ENCODE results near the gene PCMTD2. TPM values are rescaled to one million over a fixed set of nuclear protein-coding genes. Genes with fewer than 3 reads are reported as not detected.

Gene PCMTD2
- total and polyA plus RNA-seq, 10 of the 15 experiments (the other 5 are each of a cell fraction or from before 2014, with no cell fraction given), result 6.8 to 36.8 (median 16.5) TPM

DNA sequence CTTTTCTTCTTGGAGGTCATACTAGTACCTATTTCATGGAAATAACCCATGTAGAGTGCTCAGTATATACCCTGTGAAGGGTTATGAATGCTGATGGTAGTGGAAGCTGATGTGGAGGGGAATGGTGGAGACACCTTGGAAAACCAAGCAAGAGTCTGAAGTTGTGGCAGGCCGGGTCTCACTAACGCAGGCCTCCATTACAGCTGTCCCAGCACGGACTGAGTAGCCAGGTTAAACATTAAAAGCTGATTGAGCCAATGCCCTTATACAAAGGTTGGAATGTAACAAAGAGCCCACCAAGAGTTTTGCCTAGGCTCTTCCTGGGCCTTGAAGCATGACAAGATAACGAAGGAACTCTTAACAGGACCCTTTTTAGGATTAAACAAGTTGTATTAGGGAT is 2.1 kb upstream of the PCMTD2 start:
- H3K36me3 ChIP-seq (ENCODE audit: control insufficient read depth in 2 of 2, insufficient read depth in 2 of 2, low read length in 1 of 2), result no peaks in the 10 kb centered on the region
- in situ Hi-C loops (cut with MboI), result no loop called here
- RAD21 ChIA-PET (ENCODE audit: unreplicated experiment), result no interaction called here
- WGBS (ENCODE audit: insufficient coverage, insufficient replicate concordance, low lambda C conversion rate, missing lambda C conversion rate), result 100% methylated on average over 4 of the region's 4 CpGs
- H4K20me1 ChIP-seq (ENCODE audit: control insufficient read depth, insufficient read depth), result no peaks in the 10 kb centered on the region
- intact Hi-C loops (cut with micrococcal nuclease; ENCODE audit: unreplicated experiment), result no loop called here
- POLR2A ChIA-PET, result interaction anchor here (2.5 kb wide), 1 partner anchor 11 kb away, joined by 11 read pairs; no protein-coding TSS in a partner anchor
- BruUV-seq (replicated peaks), result no TSS peak
- H3K27me3 ChIP-seq (replicated peaks in 1 of 2; ENCODE audit: control insufficient read depth in 2 of 2, insufficient read depth in 2 of 2, low read length in 1 of 2), result peaks cover 0 to 1% of the 10 kb centered on the region in 2 experiments; a peak in 1 of 4 replicates
- ATAC-seq (no peak), FAIRE-seq (no peak), DNase-seq (ENCODE audit: low read depth, low spot score) (no peak)
- TF ChIP-seq, protein P1, sequence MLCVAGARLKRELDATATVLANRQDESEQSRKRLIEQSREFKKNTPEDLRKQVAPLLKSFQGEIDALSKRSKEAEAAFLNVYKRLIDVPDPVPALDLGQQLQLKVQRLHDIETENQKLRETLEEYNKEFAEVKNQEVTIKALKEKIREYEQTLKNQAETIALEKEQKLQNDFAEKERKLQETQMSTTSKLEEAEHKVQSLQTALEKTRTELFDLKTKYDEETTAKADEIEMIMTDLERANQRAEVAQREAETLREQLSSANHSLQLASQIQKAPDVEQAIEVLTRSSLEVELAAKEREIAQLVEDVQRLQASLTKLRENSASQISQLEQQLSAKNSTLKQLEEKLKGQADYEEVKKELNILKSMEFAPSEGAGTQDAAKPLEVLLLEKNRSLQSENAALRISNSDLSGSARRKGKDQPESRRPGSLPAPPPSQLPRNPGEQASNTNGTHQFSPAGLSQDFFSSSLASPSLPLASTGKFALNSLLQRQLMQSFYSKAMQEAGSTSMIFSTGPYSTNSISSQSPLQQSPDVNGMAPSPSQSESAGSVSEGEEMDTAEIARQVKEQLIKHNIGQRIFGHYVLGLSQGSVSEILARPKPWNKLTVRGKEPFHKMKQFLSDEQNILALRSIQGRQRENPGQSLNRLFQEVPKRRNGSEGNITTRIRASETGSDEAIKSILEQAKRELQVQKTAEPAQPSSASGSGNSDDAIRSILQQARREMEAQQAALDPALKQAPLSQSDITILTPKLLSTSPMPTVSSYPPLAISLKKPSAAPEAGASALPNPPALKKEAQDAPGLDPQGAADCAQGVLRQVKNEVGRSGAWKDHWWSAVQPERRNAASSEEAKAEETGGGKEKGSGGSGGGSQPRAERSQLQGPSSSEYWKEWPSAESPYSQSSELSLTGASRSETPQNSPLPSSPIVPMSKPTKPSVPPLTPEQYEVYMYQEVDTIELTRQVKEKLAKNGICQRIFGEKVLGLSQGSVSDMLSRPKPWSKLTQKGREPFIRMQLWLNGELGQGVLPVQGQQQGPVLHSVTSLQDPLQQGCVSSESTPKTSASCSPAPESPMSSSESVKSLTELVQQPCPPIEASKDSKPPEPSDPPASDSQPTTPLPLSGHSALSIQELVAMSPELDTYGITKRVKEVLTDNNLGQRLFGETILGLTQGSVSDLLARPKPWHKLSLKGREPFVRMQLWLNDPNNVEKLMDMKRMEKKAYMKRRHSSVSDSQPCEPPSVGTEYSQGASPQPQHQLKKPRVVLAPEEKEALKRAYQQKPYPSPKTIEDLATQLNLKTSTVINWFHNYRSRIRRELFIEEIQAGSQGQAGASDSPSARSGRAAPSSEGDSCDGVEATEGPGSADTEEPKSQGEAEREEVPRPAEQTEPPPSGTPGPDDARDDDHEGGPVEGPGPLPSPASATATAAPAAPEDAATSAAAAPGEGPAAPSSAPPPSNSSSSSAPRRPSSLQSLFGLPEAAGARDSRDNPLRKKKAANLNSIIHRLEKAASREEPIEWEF (IDR thresholded peaks at IDR 0.05; ENCODE audit: insufficient replicate concordance, low read depth, low read length), result no peak
- no peak for TF ChIP-seq CHD4 (IDR thresholded peaks at IDR 0.05)
- TF ChIP-seq, protein P2, sequence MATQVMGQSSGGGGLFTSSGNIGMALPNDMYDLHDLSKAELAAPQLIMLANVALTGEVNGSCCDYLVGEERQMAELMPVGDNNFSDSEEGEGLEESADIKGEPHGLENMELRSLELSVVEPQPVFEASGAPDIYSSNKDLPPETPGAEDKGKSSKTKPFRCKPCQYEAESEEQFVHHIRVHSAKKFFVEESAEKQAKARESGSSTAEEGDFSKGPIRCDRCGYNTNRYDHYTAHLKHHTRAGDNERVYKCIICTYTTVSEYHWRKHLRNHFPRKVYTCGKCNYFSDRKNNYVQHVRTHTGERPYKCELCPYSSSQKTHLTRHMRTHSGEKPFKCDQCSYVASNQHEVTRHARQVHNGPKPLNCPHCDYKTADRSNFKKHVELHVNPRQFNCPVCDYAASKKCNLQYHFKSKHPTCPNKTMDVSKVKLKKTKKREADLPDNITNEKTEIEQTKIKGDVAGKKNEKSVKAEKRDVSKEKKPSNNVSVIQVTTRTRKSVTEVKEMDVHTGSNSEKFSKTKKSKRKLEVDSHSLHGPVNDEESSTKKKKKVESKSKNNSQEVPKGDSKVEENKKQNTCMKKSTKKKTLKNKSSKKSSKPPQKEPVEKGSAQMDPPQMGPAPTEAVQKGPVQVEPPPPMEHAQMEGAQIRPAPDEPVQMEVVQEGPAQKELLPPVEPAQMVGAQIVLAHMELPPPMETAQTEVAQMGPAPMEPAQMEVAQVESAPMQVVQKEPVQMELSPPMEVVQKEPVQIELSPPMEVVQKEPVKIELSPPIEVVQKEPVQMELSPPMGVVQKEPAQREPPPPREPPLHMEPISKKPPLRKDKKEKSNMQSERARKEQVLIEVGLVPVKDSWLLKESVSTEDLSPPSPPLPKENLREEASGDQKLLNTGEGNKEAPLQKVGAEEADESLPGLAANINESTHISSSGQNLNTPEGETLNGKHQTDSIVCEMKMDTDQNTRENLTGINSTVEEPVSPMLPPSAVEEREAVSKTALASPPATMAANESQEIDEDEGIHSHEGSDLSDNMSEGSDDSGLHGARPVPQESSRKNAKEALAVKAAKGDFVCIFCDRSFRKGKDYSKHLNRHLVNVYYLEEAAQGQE (IDR thresholded peaks at IDR 0.05; ENCODE audit: low read depth, low read length), result no peak
- TF ChIP-seq STAT3 (IDR thresholded peaks at IDR 0.05; ENCODE audit: low read depth, low read length), result no peak
- no peak for TF ChIP-seq CBFB (IDR thresholded peaks at IDR 0.05; ENCODE audit: low read depth)
- no peak for TF ChIP-seq TCF3 (IDR thresholded peaks at IDR 0.05; ENCODE audit: borderline replicate concordance, insufficient read depth, low read depth, low read length)
- TF ChIP-seq, protein P3, sequence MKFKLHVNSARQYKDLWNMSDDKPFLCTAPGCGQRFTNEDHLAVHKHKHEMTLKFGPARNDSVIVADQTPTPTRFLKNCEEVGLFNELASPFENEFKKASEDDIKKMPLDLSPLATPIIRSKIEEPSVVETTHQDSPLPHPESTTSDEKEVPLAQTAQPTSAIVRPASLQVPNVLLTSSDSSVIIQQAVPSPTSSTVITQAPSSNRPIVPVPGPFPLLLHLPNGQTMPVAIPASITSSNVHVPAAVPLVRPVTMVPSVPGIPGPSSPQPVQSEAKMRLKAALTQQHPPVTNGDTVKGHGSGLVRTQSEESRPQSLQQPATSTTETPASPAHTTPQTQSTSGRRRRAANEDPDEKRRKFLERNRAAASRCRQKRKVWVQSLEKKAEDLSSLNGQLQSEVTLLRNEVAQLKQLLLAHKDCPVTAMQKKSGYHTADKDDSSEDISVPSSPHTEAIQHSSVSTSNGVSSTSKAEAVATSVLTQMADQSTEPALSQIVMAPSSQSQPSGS (IDR thresholded peaks at IDR 0.05; ENCODE audit: low read length), result no peak
- TF ChIP-seq YY1 (IDR thresholded peaks at IDR 0.05; ENCODE audit: low read depth, low read length), result no peak
- no peak for TF ChIP-seq IKZF1 (conservative IDR thresholded peaks at IDR 0.05)
- TF ChIP-seq FOS (IDR thresholded peaks at IDR 0.05; ENCODE audit: borderline replicate concordance, extremely low read depth, insufficient read length), result no peak
- no peak for TF ChIP-seq ZNF384 (IDR thresholded peaks at IDR 0.05; ENCODE audit: borderline replicate concordance, low read depth, low read length)
- TF ChIP-seq GABPA (IDR thresholded peaks at IDR 0.05; ENCODE audit: low read depth), result no peak
- TF ChIP-seq ASH2L (IDR thresholded peaks at IDR 0.05; ENCODE audit: borderline replicate concordance, low read depth), result no peak
- no peak for TF ChIP-seq RFX5 (IDR thresholded peaks at IDR 0.05; ENCODE audit: low read depth, low read length)
- H3K9me3 ChIP-seq (replicated peaks; ENCODE audit: control insufficient read depth, insufficient read depth, low read length), result no peaks in the 10 kb centered on the region
- no peak overlapping the region for H3K27ac ChIP-seq (ENCODE audit: control insufficient read depth, insufficient read depth)
- SMC1A ChIA-PET (ENCODE audit: uncharacterized antibody, unreplicated experiment), result interaction anchor here (1.2 kb wide), 1 partner anchor 30 kb away, joined by 4 read pairs; no protein-coding TSS in a partner anchor
- no peak overlapping the region for H2AFZ ChIP-seq (ENCODE audit: control insufficient read depth, low read depth, low read length)
- H3K4me3 ChIP-seq, result no peak overlapping the region
- H3K9ac ChIP-seq (ENCODE audit: control insufficient read depth, insufficient read depth, low read length), result no peak overlapping the region
- CTCF ChIA-PET, result interaction anchor here (1.8 to 9.3 kb wide), 3 partner anchors 14 to 31 kb away, joined by 6 to 99 read pairs (median 9); no protein-coding TSS in a partner anchor
- peaks cover 19% of the 10 kb centered on the region for H3K4me1 ChIP-seq (ENCODE audit: control insufficient read depth, insufficient read depth, low read length)
- no peak overlapping the region for H3K4me2 ChIP-seq (ENCODE audit: control insufficient read depth, insufficient read depth)
- peaks cover 12% of the 10 kb centered on the region for H3K79me2 ChIP-seq (ENCODE audit: control insufficient read depth, insufficient read depth, low read length)

All from GM12878 (cell line).